Measurements from ENCODE around the gene CTNNA1.
"Not testable (repeated sequence)": the region's sequence is repeated elsewhere in the genome, so short reads cannot be mapped to it uniquely, and the experiment has no call there.

Gene CTNNA1, protein sequence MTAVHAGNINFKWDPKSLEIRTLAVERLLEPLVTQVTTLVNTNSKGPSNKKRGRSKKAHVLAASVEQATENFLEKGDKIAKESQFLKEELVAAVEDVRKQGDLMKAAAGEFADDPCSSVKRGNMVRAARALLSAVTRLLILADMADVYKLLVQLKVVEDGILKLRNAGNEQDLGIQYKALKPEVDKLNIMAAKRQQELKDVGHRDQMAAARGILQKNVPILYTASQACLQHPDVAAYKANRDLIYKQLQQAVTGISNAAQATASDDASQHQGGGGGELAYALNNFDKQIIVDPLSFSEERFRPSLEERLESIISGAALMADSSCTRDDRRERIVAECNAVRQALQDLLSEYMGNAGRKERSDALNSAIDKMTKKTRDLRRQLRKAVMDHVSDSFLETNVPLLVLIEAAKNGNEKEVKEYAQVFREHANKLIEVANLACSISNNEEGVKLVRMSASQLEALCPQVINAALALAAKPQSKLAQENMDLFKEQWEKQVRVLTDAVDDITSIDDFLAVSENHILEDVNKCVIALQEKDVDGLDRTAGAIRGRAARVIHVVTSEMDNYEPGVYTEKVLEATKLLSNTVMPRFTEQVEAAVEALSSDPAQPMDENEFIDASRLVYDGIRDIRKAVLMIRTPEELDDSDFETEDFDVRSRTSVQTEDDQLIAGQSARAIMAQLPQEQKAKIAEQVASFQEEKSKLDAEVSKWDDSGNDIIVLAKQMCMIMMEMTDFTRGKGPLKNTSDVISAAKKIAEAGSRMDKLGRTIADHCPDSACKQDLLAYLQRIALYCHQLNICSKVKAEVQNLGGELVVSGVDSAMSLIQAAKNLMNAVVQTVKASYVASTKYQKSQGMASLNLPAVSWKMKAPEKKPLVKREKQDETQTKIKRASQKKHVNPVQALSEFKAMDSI

DNA sequence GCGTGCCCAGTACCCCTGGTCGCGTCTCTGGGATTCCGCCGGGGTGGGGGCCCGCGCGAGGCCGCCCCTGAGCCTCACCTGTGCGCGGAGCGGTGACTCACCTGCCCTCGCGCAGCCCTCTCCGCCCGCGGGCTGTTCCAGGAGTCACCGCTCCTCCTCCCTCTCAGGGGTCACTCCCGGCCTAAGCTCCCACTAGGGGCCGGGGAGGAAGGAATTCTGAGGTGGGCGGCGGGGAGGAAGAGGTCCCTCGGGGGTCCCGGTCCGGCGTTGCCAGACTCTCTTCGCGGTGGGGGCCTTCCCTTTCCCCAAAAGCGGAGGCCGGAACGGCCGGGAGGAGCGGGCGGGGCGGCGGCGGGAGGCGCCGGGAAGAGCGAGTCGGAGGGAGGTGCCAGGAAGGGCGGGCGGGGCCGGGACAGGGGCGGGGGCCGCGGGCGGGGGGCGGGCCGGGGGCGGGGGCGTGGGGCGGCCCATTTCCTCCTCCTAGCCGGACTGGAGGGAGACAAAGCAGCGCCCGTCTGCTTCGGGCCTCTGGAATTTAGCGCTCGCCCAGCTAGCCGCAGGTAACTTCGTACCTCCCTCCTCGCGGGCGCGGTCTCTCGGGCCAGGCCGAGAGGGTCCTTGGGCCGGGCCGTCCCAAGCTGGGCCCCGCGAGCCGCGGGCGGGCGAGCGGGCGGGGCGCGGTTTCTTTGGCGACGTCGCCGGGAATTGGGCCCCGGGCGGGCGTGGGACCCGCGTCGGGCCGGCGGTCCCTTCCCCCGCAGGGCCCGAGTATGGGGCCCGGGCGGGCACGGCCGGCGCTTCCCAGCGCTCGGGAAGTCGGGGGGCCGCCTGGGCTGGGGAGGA lies at the start of gene CTNNA1:
Gene CTNNA1 (plus strand): TSS at position 475 of the 843 bp plus-strand sequence. CDS start 28,500 bp downstream, outside the sequence.
- DNase-seq (ENCODE audit: low read depth, low spot score): no peak

DNA sequence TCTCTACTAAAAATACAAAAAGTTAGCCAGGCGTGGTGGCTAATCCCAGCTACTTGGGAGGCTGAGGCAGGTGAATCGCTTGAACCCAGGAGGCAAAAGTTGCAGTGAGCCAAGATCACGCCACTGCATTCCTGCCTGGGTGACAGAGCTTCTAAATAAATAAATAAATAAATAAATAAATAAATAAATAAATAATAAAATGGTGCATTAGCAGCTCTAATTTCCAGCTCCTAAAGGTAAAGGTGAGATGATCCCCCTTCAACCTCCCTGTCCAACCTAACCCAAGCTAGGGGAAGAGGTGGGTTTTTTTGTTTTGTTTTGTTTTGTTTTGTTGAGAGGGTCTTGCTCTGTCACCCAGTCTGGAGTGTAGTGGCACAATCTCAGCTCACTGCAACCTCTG lies 49.4 kb upstream of the CTNNA1 start:
- not testable (repeated sequence) for DNase-seq (ENCODE audit: low read depth, low spot score)

DNA sequence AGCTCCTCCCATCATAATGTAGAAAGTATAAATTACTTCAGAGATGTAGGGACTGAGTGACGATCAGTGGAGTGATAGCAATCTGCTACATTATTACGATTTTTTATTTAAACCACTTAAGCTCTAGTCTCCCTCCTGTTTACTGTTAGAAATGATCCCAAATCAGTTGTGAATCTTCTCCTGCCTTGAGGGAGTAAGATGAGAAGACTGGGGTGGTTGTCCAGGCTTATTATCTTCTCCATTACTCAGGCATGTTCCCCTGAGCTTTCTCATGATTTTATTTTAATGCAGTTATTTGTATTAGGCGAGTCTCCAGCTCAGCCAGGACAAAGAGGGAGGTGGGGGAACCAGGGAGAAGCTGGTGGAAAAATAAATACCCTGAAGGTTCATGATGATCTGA lies 48.2 kb upstream of the CTNNA1 start:
- no peak for DNase-seq (ENCODE audit: low read depth, low spot score)

DNA sequence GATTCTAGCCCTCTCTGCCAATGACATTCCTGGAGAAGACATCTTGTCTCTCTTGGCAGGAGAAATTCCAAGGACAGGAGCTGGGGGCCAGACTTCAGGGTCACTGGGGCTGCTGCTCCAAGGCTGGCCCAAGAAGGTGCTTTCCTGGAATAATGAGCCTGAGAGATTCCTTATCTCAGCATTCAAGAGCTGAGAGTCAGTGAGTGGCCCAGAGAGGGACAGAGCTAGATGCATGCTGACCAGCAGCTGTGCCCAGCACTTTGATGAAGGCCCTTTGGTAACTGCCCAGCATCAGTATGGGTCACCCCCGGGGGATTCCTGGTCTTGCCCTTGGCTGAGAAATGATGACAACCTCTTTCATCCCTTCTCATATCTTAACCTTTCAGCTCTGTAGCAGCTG lies 47.7 kb upstream of the CTNNA1 start:
- DNase-seq (ENCODE audit: low read depth, low spot score): no peak

DNA sequence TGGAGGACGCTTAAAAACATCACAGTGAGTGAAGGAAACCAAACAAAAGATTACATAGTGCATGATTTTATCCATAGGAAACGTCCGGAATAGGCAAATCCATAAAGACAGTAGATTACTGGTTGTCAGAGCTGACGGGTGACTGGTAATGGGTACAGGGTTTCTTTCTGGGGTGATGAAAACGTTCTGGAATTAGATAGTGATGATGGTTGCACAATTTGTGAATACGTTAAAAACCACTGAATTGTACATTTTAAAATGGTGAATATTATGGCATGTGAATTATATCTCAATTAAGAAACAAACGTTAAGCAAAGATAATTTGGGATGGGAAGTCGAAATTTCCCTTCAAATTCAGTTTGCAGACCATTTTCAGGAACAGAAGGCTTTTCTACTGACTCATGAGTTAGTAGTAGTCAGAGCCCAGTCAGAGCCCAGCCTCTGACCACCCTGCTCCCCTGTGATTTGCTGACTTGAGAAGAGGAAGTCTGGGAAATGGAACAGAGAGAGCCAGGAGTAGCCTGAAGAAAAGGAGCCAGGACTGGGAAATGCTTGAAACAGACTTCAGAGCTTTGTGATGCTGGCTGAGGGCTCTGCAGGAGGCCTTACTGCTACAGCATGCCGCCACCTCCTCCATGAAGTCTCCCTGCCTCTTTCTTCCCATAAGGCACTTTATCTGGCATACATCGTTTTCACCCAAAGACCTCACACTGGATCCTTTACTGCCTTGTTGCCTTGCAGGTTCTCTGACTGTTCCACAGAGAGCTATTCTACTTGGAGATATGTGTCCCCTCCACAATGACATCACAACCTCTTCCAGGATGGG lies 46.4 kb upstream of the CTNNA1 start:
- DNase-seq (ENCODE audit: low read depth, low spot score): no peak

DNA sequence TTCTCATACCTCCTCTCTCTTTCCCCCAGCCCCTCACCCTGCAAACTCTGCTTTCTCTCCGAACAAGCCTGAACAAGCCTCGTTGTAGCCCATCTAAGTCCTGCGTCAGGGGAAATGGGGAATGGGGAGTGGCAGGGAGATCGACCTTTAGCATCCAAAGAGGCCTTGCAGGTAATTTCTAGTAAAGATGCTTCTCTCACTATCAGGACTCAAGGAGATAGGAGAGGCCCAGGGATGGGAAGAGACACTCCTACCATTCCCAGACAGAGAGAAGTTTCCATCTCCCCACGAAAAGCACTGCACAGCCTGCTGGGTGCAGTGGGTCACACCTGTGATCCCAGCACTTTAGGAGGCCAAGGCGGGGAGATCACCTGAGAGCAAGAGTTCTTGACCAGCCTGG lies 44.4 kb upstream of the CTNNA1 start:
- no peak for DNase-seq (ENCODE audit: low read depth, low spot score)

DNA sequence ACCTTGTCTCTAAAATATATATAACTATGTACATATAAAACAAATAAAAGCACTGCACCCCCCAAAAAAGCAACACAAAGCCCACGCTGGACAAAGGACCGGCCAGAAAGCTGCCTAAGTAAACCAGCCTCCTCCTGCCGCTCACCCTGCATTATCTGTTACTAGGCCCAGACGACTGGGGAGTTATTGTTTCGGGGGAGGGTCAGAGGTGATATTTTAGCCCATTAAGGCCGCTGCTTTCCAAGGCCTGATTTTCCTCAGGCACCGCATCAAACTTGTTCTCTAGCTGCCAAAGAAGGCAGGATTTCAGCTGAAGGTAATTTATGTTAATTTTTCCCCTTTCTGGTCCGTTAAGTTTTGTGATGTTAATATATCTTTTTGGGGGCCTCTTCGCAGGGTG lies 44.0 kb upstream of the CTNNA1 start:
- DNase-seq (ENCODE audit: low read depth, low spot score): no peak

DNA sequence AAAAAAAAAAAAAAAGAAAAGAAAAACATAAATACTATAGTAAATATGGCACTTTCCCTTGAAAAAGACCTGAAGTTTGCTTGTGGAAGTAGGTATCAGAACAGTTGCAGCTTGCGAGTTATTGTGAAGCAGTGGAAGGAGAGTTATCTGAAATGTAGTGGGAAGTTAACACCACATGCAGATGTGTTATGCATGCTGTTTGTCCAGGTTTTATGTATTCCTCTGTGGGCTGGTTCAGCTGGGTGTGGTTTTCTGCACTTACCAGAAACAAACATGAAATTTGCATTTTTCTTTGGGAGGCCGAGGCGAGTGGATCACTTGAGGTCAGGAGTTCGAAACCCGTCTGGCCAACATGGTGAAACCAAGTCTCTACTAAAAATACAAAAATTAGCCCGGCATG lies 42.1 kb upstream of the CTNNA1 start:
- DNase-seq (ENCODE audit: low read depth, low spot score): no peak

DNA sequence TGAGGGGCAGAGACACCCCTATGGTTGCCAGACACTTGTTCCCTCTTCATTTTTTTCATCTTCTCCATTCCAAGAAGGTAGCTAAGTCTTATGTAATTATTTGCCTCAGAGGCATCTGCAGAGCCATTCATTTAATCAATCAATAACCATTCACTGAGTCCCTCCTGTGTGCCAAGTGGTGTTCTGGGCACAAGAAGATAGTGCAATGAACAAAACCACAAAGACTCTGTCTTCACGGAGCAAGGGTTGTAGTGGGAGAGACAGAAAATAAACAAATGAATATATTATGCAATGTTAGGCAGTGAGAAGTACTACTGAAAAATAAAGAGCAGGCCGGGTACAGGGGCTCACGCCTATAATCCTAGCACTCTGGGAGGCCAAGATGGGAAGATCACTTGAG lies 41.4 kb upstream of the CTNNA1 start:
- no peak for DNase-seq (ENCODE audit: low read depth, low spot score)

DNA sequence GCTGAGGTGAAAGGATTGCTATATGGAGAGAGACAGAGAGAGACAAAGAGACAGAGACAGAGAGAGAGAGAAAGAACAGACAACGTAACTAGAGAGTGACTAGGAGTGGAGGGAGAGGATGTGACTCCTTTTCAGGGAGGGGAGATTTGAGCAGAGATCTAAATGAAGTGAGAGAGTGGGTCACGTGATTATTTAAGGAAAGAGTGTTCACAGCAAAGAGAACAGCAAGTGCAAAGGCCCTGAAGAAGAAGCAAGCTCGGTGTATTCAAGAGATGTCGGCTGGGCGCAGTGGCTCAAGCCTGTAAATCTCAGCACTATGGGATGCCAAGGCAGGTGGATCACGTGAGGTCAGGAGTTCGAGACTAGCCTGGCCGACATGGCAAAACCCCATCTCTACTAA lies 40.9 kb upstream of the CTNNA1 start:
- no peak for DNase-seq (ENCODE audit: low read depth, low spot score)

DNA sequence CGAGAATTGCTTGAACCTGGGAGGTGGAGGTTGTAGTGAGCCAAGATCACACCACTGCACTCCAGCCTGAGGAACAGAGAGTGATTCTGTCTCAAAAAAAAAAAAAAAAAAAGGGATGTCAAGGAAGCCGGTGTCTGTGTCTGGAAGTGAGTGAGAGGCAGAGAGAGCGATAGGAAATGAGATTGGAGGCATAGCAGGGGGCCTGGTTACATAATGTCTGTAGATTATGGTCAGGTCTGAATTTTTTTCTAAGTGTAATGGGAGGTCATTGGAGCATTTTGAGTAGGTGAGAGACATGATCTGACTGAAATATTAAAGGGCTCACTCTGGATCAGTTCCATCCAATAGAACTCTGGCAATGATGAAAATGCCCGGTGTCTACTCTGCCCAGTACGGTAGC lies 40.4 kb upstream of the CTNNA1 start:
- no peak for DNase-seq (ENCODE audit: low read depth, low spot score)

DNA sequence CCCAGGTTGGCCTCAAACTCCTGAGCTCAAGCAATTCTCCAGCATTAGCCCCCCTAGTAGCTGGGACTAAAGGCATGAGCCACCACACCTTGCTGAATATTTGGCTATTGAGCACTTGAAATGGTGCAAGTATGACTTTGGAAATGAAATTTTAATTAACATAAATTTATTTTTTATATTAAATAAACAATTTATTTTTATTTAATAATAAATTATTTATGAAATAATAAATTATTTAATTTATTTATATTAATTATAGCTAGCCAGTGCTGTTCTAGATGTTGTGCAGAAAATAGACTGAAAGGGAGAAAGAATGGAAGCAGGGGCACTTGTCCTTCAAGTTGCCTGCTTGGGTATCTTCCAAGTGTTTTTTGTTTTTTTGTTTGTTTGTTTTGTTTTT lies 40.0 kb upstream of the CTNNA1 start:
- no peak for DNase-seq (ENCODE audit: low read depth, low spot score)

DNA sequence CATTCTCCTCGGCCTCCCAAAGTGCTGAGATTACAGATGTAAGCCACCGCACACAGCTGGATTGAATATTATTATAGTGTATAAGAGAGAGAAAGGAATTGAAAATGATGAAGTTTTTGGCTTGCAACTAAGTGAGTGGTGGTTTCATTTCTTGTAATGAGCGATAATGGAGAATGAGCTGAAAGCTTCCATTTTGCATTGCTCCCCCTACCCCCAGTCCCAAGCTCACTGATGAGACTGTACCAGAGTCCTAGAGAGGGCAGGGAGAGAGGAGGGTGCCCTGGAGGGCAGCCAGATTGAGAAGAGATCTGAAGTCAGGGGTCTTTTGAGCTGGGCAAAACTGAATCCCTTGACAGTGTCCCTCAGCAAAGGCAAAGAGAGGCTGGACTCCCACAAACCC lies 38.5 kb upstream of the CTNNA1 start:
- DNase-seq (ENCODE audit: low read depth, low spot score): no peak

DNA sequence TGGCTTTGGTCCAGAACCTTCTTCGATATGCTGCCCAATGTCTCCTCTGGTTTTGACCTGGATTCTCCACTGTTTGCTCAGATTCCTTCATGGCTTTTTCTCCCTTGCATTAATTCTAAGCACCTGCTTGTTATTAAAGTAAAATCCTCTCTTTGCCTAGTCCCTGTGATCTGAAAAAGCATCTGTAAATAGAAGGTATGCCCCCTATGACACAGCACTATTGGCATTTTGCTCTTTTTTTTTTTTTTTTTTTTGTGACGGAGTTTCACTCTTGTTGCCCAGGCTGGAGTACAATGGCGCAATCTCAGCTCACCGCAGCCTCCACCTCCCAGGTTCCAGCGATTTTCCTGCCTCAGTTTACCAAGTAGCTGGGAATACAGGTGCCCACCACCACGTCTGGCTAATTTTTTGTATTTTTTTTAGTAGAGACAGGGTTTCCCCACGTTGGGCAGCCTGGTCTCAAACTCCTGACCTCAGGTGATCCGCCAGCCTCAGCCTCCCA lies 37.2 kb upstream of the CTNNA1 start:
- not testable (repeated sequence) for DNase-seq (ENCODE audit: low read depth, low spot score)

DNA sequence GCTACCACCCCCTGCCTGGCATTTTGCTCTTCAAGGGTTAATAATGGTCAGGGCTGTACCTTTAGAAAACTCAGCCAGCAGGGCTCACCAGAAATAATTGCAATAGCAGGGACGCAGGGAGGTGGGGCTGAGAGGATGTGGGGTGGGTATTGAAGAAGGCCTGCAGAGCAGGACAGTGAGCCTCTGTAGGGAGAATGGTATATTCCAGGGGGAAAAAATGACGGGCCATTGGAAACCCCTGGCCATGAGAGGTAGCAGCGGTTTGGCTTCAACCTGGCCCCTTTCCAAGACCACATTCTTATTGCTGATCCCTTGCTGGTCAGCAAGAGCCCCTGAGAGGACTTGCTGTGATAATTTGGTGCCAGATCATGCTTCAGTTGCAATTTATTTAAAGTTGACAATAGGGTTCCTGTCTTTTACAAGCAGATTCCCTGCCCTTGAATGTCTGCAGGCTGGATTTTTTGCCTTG lies 36.7 kb upstream of the CTNNA1 start:
- DNase-seq (ENCODE audit: low read depth, low spot score): no peak

DNA sequence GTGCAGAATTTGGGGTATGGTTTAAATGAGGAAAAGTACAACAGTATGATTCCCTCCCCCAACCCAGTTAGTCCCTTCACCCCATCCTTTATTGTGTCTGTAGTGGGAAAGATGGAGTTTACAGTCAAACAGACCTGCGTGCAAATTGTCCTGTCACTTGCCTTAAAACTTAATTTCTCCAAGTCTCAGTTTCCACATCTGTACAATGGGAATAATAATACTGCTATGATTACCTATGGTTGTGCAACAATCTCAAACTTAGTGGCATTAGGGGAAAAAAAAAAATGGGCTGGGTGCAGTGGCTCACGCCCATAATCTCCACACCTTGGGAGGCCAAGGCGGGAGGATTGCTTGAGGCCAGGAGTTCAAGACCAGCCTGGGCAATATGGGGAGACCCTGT lies 35.8 kb upstream of the CTNNA1 start:
- DNase-seq (ENCODE audit: low read depth, low spot score): no peak

DNA sequence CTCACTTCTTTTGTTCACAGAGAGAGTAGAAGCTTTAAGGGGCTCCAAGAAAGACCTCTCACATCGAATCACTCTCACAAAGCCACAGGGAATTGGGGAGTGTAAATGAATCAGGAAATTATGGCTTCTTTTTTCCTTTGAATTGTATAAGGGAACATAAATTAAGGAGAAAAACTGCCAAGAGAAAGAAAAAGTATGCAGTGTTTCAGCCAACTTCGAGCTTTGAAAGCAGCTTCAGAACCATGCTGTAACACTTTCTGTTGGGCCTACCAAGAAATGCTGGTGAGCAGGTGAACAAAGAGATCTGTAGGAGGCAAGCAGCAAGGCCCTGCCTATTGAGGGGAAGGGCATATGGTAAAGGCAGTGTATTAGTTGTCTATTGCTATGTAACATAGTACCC lies 33.4 kb upstream of the CTNNA1 start:
- DNase-seq (ENCODE audit: low read depth, low spot score): no peak

DNA sequence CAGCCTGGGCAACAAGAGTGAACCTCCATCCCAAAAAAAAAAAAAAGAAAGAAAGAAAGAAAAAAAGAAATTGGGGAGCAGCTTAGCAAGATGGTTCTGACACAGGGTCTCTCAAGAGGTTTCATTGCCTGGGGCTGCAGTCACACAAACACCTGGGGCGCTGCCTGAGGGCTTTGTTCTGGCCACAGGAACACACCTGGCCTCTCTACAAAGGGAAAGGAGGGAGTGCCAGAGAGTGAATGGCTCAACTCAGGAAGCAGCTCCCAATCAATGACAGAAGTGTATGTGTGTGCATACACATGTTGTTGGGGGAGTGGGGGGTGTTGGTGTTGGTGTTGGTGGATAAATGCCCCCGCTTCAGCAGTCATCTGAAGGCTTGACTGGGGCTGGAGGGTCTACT lies 32.4 kb upstream of the CTNNA1 start:
- no peak for DNase-seq (ENCODE audit: low read depth, low spot score)

DNA sequence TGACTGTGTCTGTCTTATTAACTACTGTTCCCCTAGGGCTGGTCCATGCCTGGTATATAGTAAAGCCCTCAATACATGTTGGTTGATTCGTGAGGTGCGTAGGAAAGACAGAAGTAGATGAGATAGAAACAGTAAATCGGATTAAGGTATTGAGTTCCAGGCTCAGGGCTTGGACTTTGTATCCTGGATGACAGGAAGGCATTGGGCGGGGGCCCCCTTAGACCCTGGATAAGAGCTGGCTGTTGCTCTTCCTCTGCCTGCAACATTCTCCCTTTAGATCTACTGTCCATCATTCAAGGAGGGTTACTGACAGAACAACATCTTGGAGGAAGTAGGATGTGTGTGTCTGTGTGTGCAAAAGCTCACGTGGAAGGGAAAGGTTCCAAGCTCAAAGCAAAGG lies 31.2 kb upstream of the CTNNA1 start:
- DNase-seq (ENCODE audit: low read depth, low spot score): no peak

DNA sequence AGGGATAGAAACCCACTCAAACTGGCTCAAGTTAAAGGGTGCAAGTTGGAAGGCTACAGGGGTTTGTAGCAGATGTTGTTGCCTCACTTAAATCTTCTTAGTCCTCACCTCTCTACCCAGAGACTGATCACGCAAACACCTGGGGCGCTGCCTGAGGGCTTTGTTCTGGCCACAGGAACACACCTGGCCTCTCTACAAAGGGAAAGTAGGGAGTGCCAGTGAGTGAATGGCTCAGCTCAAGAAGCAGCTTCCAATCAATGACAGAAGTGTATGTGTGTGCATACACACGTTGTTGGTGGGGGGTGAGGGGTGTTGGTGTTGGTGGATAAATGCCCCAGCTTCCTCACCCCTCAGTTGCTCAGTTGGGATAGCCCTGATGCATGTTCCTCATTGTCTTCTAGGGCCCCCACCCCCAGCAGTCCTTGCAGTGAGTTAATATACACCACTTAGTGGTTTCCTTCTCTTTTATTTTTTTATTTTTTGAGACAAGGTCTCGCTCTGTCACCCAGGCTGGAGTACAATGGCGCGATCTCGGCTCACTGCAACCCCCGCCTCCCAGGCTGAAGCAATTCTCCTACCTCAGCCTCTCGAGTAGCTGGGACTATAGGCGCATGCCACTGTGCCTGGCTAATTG lies 30.6 kb upstream of the CTNNA1 start:
- no peak for DNase-seq (ENCODE audit: low read depth, low spot score)

Measured in iPS DF 19.7 (cell line).